Peyer's patch (tissue), 4 donors: ENCODE data around the gene TIGD1. TPM values are rescaled to one million over a fixed set of nuclear protein-coding genes. Genes with fewer than 3 reads are reported as not detected.

Experiments
- DNase-seq, 3 donors: peaks; one replicate each; pipeline ENCODE4 v3.0.0-alpha.2; 2017 to 2019
- H3K27ac ChIP-seq, 4 donors: fragments of 200-600 bp; sonication (generic); one replicate each; pipeline ENCODE4 v1.5.1; 2016 to 2019
- H3K27me3 ChIP-seq, 2 donors: fragments of 200-600 bp; sonication (generic); one replicate each; pipeline ENCODE4 v1.5.1; 2019
- H3K36me3 ChIP-seq, 3 donors: fragments of 200-600 bp; sonication (generic); one replicate each; pipeline ENCODE4 v1.5.1; 2016 to 2019
- H3K4me1 ChIP-seq, 4 donors: fragments of 200-600 bp; sonication (generic); one replicate each; pipeline ENCODE4 v1.5.1; 2016 to 2019
- H3K4me3 ChIP-seq, 4 donors: fragments of 200-600 bp; sonication (generic); 1 replicate in 3 of 4; 2 replicates in 1 of 4; pipeline ENCODE4 v1.5.1; 2016 to 2019; ENCODE audit warnings: mild to moderate bottlenecking in 1 of 4
- H3K9me3 ChIP-seq, 4 donors: fragments of 200-600 bp; sonication (generic); one replicate each; pipeline ENCODE4 v1.5.1; 2016 to 2019; ENCODE audit warnings: mild to moderate bottlenecking in 1 of 4
- CTCF ChIP-seq, 6 experiments: fragments of 450-650 bp in 4 of 6; fragments of 200-600 bp in 2 of 6; sonication (generic) in 1 of 6; IDR thresholded peaks; one replicate each; pipeline ENCODE4 v1.5.1; 2017 to 2019; ENCODE audit warnings: antibody characterized with exemption in 6 of 6, mild to moderate bottlenecking in 3 of 6, moderate library complexity in 1 of 6
- POLR2A ChIP-seq, 2 donors: fragments of 450-650 bp; IDR thresholded peaks; one replicate each; pipeline ENCODE4 v1.5.1; 2017; ENCODE audit warnings: antibody characterized with exemption in 2 of 2, mild to moderate bottlenecking in 2 of 2, moderate library complexity in 2 of 2
- total RNA-seq, 4 donors: library from RNA; depleted of rRNA; stranded (reverse); fragments of >200 nt; gene quantifications; one replicate each; pipeline ENCODE4 v1.1.0, GENCODE V29; 2016

The TIGD1 gene
- total RNA-seq, 4 donors from 2014 or later: 8.6 to 31.4 (median 13.4) TPM

GRCh38 chr2:232503809-232504323 lies 46.5 kb downstream of the TIGD1 start:
- H3K27me3 ChIP-seq: peaks cover 0 to 5% of the 10 kb centered on the region in 2 donors
- no peak for TF ChIP-seq POLR2A (IDR thresholded peaks at IDR 0.05)
- peaks cover 0 to 14% (median 3%) of the 10 kb centered on the region in 4 donors for H3K4me1 ChIP-seq
- DNase-seq: no peak
- peak overlapping the region in 3 of 4 donors; percentile 34 to 53 (median 46) for H3K4me3 ChIP-seq
- no peaks in the 10 kb centered on the region for H3K36me3 ChIP-seq
- H3K9me3 ChIP-seq: no peaks in the 10 kb centered on the region
- no peak overlapping the region for H3K27ac ChIP-seq

GRCh38 chr2:232502911-232503808 lies 47.2 kb downstream of the TIGD1 start:
- peaks cover 0 to 14% (median 3%) of the 10 kb centered on the region in 4 donors for H3K4me1 ChIP-seq
- no peak for DNase-seq
- H3K4me3 ChIP-seq: peak overlapping the region; percentile 7 to 53 (median 40)
- no peak for TF ChIP-seq POLR2A (IDR thresholded peaks at IDR 0.05)
- TF ChIP-seq CTCF (IDR thresholded peaks at IDR 0.05): no peak
- H3K9me3 ChIP-seq: no peaks in the 10 kb centered on the region
- no peaks in the 10 kb centered on the region for H3K36me3 ChIP-seq
- H3K27ac ChIP-seq: no peak overlapping the region
- peaks cover 0 to 5% of the 10 kb centered on the region in 2 donors for H3K27me3 ChIP-seq

- Histone ChIP-seq H3K4me3 (peak overlapping the region in 2 of 4 donors; percentile 46 to 53), H3K9me3 (no peaks in the 10 kb centered on the region), H3K27ac (no peak overlapping the region), H3K4me1 (peaks cover 0 to 14% (median 3%) of the 10 kb centered on the region in 4 donors), H3K27me3 (peaks cover 0 to 5% of the 10 kb centered on the region in 2 donors), H3K36me3 (no peaks in the 10 kb centered on the region)
- DNase-seq: no peak
- TF ChIP-seq POLR2A (IDR thresholded peaks at IDR 0.05) (no peak), CTCF (IDR thresholded peaks at IDR 0.05) (no peak)
These were observed 47.8 kb downstream of the TIGD1 start for GRCh38 chr2:232502511-232502910.

DNA sequence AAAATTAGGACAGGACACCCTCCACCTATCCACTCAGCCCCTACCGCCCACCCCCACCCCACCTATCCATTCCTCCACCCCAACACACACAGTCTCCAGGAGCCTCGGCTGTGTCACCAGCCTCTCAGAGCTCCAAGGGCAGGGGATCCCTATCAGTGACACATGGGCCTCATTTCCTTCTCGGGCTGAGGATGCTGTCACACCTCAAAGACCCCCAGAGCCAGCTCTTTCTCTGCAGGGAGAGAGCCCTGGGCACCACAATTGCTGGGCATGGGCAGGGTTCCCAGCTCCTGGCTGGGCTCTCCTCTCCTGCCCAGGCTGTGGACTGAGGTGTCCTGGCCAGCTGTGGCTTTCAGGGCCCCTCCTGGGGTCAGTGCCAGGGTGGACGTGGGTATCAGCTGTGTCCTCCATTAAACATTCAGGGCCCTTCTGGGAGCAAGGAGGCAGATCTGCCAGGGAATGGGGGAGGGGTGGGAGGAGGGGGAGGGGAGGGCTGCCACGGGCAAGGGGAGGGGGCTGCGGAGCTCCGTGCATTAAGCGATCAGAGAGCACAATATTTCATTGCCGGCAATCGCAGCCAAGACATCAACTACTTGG lies 48.5 kb downstream of the TIGD1 start:
- Histone ChIP-seq H3K27me3 (peaks cover 0 to 5% of the 10 kb centered on the region in 2 donors), H3K27ac (no peak overlapping the region)
- TF ChIP-seq POLR2A (IDR thresholded peaks at IDR 0.05) (no peak), CTCF (IDR thresholded peaks at IDR 0.05) (no peak)

DNA sequence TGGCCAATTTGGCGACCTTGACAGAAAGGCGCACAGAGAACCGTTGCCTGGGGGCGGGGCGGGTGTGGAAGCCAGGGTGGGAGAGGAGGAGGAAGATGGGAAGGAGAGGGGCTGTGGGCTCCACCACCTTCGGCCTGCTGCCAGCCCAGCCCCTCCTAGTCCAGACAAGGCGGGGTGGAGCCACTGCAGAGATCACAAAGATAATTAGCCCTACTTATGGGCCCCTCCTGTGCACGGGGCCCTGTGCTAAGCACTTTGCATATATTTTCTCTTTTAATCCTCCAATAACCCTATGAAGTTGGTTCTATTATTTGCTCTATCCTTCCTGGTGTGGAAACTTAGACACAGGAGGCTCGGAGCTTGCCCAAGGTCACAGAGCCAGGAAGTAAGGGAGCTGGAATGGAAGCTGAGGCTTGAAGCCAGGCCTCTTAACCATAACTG lies 49.0 kb downstream of the TIGD1 start:
- peaks cover 0 to 5% of the 10 kb centered on the region in 2 donors for H3K27me3 ChIP-seq
- no peak overlapping the region for H3K4me3 ChIP-seq
- TF ChIP-seq CTCF (IDR thresholded peaks at IDR 0.05) (no peak), POLR2A (IDR thresholded peaks at IDR 0.05) (no peak)
- peaks cover 0 to 14% (median 3%) of the 10 kb centered on the region in 4 donors for H3K4me1 ChIP-seq
- no peak for DNase-seq
- no peaks in the 10 kb centered on the region for H3K9me3 ChIP-seq
- H3K27ac ChIP-seq: no peak overlapping the region
- H3K36me3 ChIP-seq: no peaks in the 10 kb centered on the region

More for the DNA sequence above, 48.5 kb downstream of the TIGD1 start:
- no peak overlapping the region for H3K4me3 ChIP-seq
- H3K36me3 ChIP-seq: no peaks in the 10 kb centered on the region
- no peak for DNase-seq
- no peaks in the 10 kb centered on the region for H3K9me3 ChIP-seq
- peaks cover 0 to 14% (median 3%) of the 10 kb centered on the region in 4 donors for H3K4me1 ChIP-seq
